ENCODE measurements around the gene NEDD9.
A peak's percentile ranks its signal among the peaks of the same experiment; 100 is the strongest.

NEDD9 gene, protein sequence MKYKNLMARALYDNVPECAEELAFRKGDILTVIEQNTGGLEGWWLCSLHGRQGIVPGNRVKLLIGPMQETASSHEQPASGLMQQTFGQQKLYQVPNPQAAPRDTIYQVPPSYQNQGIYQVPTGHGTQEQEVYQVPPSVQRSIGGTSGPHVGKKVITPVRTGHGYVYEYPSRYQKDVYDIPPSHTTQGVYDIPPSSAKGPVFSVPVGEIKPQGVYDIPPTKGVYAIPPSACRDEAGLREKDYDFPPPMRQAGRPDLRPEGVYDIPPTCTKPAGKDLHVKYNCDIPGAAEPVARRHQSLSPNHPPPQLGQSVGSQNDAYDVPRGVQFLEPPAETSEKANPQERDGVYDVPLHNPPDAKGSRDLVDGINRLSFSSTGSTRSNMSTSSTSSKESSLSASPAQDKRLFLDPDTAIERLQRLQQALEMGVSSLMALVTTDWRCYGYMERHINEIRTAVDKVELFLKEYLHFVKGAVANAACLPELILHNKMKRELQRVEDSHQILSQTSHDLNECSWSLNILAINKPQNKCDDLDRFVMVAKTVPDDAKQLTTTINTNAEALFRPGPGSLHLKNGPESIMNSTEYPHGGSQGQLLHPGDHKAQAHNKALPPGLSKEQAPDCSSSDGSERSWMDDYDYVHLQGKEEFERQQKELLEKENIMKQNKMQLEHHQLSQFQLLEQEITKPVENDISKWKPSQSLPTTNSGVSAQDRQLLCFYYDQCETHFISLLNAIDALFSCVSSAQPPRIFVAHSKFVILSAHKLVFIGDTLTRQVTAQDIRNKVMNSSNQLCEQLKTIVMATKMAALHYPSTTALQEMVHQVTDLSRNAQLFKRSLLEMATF

GRCh38 chr6:11232193-11232769, at the start of gene NEDD9:
NEDD9 (minus strand) TSS chr6:11232668; CDS start chr6:11232515, 153 bp downstream.
- peak; percentile 90 for DNase-seq (ENCODE audit: low read depth)

GRCh38 chr6:11282245-11282644, 49.8 kb upstream of the NEDD9 start:
- DNase-seq (ENCODE audit: low read depth): no peak

- DNase-seq (ENCODE audit: low read depth): no peak
Measured at GRCh38 chr6:11280394-11280793, 47.9 kb upstream of the NEDD9 start.

DNA sequence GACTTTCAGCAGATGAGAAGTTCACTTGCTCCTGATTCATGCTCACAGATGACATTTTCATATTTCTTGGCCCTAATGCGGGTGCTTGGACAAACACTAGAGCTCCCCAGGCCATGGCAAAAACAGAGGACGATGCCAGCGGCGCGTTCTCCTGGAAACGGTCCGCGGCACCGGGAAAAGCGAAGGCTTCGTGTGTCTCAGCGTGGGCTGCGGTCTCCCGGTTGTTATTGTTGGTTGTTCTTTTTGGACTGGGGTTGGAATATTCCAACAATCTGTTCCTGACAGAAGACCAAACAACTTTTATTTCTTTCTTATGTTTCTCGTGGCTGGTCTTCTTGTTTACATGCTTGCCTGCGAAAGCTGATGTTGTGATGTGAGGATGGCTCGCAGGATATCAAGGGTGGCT, 46.8 kb upstream of the NEDD9 start:
- DNase-seq (ENCODE audit: low read depth): no peak

DNA sequence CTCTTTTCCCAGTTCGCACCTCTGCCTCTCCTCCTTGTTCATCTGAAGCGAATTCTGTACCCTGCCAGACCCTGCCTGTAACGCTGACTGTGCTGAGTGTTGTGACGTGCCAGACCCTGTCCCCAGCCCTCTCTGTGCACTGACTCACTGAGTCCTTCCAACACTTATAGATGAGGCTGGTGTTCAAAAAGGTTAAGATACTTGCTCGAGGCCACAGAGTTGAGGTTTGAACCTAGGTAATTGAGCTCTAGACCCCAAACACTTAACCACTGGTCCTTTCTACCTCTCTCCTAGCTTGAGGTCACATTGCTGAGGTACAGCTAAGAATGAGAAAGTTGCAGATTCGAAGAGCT, 45.7 kb upstream of the NEDD9 start:
- DNase-seq (ENCODE audit: low read depth): no peak

DNA sequence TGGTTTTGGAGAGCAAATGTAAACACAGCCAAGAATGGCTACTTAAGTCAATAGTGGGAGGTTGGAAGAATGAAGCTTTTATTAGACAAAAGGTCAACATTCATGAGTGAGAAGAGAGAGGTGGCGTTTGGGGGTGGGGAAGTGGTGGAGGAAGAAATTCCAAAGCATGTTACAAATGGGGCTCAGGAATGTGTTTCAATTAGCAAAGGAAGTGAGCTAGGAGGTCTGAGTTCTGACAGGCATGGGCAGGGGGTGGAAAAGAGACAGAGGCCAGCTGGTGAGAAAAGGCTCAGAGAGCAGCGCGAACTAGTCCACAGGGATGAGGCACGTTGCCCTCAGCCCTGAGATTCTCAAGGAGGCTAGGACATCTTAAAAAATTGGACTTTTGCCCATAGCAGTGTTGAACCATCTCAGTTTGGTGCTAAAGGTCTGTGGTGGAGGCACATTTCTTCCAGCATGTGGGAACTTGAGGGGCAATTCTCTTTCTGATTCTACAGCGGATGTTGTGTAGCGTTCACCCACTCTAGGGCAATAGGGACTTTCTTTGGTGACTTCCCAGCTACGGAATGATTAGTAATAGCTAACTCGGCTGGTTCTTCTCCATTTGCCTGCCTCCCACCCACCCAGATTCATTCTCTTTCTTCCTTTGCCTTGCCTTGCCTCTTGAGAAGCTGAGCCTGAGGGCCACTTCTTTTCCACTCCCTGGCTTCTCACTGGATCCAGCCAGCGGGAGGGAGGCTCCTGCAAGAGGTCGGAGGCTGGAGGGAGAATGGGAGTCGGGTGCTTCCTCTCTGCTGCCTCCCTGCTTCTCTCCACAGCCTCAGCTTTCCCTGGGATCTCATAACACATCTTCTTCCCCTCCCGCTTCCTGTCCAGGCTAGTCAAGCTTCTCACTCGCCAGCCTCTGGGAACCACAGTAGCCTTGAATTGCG, 45.1 kb upstream of the NEDD9 start:
- DNase-seq (ENCODE audit: low read depth): peak; percentile 2

DNA sequence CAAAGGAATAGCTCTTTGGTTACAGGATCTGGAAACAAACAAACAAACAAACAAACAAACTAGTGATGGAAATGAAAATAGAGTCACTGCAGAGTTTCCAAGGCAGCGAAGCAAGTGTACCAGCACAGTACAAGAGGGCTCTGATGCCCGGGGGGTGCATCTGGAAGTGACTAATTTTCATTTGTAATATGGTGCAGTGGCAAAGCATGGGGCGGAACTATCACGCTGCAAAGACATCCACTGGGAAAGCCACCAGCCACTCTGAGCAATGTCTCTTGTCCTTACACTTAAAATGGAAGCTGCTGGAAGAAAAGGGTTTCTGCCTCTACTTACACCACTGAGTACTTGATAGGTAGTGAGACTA, 44.4 kb upstream of the NEDD9 start:
- DNase-seq (ENCODE audit: low read depth): no peak

GRCh38 chr6:11276228-11276627, 43.8 kb upstream of the NEDD9 start:
- no peak for DNase-seq (ENCODE audit: low read depth)

DNA sequence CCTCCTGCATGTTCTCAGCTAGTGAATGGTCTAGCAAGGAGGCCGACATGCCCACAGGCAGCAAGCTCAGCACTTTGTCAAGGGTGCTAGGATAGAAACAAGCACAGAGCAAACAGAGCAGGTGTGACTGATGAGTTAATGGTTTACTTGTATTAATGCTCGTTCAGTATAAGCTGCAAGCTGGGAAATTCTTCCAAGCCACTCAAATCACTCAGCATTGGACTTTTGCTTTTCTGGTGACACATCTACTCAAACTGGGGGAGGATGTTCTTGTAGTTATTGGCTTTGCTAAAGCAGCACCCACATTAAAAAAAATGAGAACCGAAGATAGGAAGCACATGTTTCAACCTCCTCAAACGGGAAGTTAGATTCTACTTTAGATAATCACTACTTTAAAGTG, 43.1 kb upstream of the NEDD9 start:
- DNase-seq (ENCODE audit: low read depth): no peak

DNA sequence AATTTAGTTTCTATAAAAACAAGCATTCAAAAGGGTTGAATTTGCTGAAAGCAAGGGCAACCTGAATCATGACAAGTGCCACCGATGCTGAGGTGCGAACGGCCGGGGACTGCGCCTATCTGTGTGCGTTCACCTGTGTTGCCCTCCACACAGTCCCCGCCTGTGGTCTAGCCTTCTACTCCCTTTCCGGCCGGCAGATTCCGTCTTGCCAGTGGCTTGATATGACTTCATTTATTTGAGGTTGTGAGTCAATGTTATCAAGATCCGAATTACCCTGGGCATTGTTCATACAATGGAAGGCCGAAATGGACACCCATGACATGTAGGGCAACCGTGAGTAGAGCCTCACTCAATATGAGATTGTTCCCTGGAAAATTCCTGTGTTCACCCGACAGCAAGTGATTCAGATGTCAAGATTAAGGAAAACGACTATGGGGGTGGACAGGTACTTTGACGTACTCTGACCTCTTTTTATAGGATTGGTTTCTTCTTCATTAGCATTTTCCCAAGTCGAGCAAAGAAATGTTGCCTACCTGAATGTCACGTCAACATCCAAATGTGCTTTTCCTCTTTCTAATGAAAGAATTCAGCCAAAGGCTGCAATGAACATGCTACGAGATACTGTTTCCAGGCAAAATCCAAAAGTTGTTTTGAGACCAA, 41.1 kb upstream of the NEDD9 start:
- no peak for DNase-seq (ENCODE audit: low read depth)

- no peak for DNase-seq (ENCODE audit: low read depth)
Measured at GRCh38 chr6:11272491-11273192, 40.2 kb upstream of the NEDD9 start.

DNA sequence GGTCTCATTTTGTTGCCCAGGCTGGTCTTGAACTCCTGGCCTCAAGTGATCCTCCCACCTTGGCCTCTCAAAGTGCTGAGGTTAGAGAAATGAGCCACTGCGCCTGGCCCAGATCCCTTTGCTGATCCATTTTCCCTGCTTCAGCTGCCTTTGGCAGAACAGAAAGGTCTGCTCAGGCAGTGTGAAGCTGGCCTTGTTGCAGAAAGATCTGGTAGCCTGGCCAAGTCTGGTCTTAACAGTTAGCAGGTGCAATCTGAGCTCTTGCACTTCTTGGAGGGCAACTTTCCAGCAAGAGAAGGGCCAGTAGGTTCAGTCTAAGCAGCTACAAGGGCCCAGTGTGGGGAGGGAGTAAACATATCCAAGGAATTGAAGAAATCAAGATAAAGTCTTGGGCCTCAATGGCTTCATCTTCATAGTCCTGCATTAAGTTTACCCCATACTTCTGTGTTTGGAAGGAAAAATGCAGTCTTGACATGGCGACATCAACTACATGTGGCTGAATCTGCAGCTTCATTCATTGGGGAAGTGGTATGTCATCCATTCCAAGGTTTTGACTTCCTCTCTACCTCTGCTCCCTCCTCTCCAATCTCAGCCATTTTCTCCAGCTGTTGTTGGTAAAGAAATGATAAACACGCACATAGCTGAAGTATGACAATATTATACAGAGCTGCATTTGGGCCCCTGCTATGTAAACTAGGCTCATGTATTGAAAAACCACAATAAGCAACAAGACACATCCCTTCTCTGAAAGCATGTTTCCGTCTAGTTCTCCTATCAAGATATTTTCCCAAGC, 39.0 kb upstream of the NEDD9 start:
- peak; percentile 36 for DNase-seq (ENCODE audit: low read depth)

GRCh38 chr6:11270030-11271027, 37.9 kb upstream of the NEDD9 start:
- no peak for DNase-seq (ENCODE audit: low read depth)

DNA sequence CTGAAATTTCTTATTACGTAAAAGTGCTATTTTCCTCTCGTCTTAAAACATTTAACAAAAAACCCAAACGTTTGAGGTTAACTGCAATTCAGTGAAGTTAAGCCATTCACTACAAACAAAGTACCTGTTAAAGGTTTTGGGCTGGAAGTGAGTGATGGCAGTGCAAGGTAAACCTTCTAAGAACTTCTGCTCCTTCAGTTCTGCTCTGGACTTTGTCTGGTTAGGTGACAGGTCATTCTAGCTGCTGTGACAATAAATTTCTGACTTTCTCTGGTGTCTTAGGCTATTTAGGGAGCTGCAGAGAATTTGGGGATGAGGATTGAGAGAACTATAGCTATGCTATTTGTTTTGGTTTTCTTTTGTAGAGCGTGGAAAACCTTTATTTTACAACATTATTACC, 36.5 kb upstream of the NEDD9 start:
- no peak for DNase-seq (ENCODE audit: low read depth)

DNA sequence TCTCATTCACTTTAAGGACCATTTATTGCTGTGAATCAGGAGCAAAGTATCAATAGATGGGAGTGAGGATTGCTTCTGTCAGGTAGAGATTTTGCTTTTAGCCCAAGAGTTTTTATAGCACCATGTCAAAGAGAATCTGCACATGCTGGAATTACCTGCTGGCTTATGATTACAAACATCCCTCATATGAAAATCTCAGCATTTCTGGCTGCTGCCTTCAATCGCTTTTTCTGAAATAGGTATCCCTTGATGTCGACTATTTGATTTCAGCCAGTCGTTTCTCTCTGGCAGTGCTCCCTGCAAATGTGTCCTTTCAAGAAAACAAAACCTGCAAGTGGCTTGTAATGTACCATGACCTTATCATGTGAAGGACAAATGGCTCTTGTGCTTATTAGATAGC, 34.5 kb upstream of the NEDD9 start:
- no peak for DNase-seq (ENCODE audit: low read depth)

GRCh38 chr6:11265932-11266331, 33.5 kb upstream of the NEDD9 start:
- DNase-seq (ENCODE audit: low read depth): no peak

DNA sequence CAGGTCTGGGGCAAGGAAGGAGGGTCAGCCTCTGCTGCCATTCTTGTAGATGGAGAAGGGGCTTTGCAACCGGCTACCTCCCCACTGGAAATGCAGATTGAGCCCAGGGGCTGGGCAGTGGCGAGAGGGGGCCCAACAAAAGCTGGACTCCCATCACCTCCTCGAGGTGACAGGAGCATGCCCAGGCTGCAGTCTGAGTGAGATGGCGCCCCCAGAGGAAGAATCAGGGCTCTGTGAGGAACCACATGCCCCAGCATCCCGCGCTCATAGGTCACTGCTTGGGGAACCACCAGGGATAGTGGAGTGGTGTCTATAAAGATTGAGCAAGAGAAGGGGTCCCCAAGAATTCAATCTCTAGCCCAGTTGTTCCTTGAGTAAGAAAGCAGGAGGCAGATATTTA, 31.6 kb upstream of the NEDD9 start:
- DNase-seq (ENCODE audit: low read depth): no peak

DNA sequence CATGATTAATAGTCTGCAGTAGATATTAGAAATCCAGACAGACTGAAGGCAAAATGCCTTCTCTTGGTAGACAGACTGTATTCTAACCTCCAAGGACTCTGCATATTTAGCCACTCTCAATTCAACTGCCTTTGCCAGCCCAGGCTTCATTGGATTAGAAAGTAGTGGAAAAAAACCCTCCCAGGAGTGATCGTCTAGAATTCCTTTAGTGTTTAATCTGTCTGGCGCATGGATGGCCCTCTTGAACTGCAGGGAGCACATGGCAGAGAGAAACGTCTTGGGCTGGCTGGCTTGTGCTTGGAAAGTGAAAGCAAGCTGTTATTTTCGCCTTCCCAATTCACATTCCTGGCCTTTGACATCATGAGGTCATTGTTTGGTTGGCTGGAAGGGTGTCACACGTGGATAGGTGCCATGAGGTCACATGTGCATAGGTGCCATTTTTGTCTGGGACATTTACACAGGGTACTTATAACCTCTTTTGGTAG, 30.9 kb upstream of the NEDD9 start:
- DNase-seq (ENCODE audit: low read depth): peak; percentile 49

- DNase-seq (ENCODE audit: low read depth): no peak
Measured at GRCh38 chr6:11262242-11262641, 29.8 kb upstream of the NEDD9 start.
